MG63 (cell line): ENCODE measurements around the gene PDZD4. TPM values are rescaled to one million over a fixed set of nuclear protein-coding genes. Genes with fewer than 3 reads are reported as not detected.

Experiments
- DNase-seq: peaks from one replicate; pipeline ENCODE4 v3.0.0-alpha.2; 2020
- H3K27me3 ChIP-seq: fragments of 250-450 bp; sonication (Bioruptor Pico); 2 replicates; pipeline ENCODE4 v1.5.1; 2020; ENCODE audit warnings: mild to moderate bottlenecking, moderate library complexity
- H3K36me3 ChIP-seq: fragments of 250-450 bp; sonication (Bioruptor Pico); 2 replicates; pipeline ENCODE4 v1.5.1; 2020; ENCODE audit warnings: mild to moderate bottlenecking, moderate library complexity
- H3K4me3 ChIP-seq: fragments of 250-450 bp; sonication (Bioruptor Pico); 2 replicates; pipeline ENCODE4 v1.5.1; 2020; ENCODE audit warnings: mild to moderate bottlenecking, moderate library complexity
- H3K9me3 ChIP-seq: fragments of 250-450 bp; sonication (Bioruptor Pico); 2 replicates; pipeline ENCODE4 v1.5.1; 2020; ENCODE audit warnings: mild to moderate bottlenecking, moderate library complexity
- total RNA-seq: library from RNA; depleted of rRNA; stranded (reverse); fragments of >200 nt; shearing (Covaris generic); gene quantifications from 2 replicates; pipeline ENCODE4 v1.2.3, GENCODE V29; 2014; ENCODE audit warnings: low replicate concordance

PDZD4 gene
- total RNA-seq, 1 experiment from 2014 or later, result 1.5 TPM

- DNase-seq, result no peak
- H3K27me3 ChIP-seq, result no peaks in the 10 kb centered on the region
- H3K4me3 ChIP-seq, result no peak overlapping the region
- no peaks in the 10 kb centered on the region for H3K9me3 ChIP-seq
- H3K36me3 ChIP-seq, result no peaks in the 10 kb centered on the region
Observed at GRCh38 chrX:153774576-153775292, 55.6 kb downstream of the PDZD4 start.

GRCh38 chrX:153773741-153774575, 56.4 kb downstream of the PDZD4 start:
- no peaks in the 10 kb centered on the region for H3K36me3 ChIP-seq

GRCh38 chrX:153773218-153773611, 57.1 kb downstream of the PDZD4 start:
- Histone ChIP-seq H3K4me3 (no peak overlapping the region), H3K27me3 (no peaks in the 10 kb centered on the region), H3K36me3 (no peaks in the 10 kb centered on the region), H3K9me3 (no peaks in the 10 kb centered on the region)
- DNase-seq, result no peak

More at GRCh38 chrX:153773741-153774575, 56.4 kb downstream of the PDZD4 start:
- Histone ChIP-seq H3K27me3 (no peaks in the 10 kb centered on the region), H3K9me3 (no peaks in the 10 kb centered on the region), H3K4me3 (no peak overlapping the region)
- no peak for DNase-seq

GRCh38 chrX:153772316-153773217, 57.8 kb downstream of the PDZD4 start:
- Histone ChIP-seq H3K36me3 (no peaks in the 10 kb centered on the region), H3K4me3 (no peak overlapping the region), H3K27me3 (no peaks in the 10 kb centered on the region), H3K9me3 (no peaks in the 10 kb centered on the region)
- DNase-seq, result no peak

GRCh38 chrX:153771415-153772315, 58.7 kb downstream of the PDZD4 start:
- H3K36me3 ChIP-seq, result no peaks in the 10 kb centered on the region
- no peaks in the 10 kb centered on the region for H3K27me3 ChIP-seq
- DNase-seq, result no peak
- no peaks in the 10 kb centered on the region for H3K9me3 ChIP-seq
- H3K4me3 ChIP-seq, result no peak overlapping the region

GRCh38 chrX:153770601-153771414, 59.5 kb downstream of the PDZD4 start:
- Histone ChIP-seq H3K9me3 (no peaks in the 10 kb centered on the region), H3K4me3 (no peak overlapping the region), H3K36me3 (no peaks in the 10 kb centered on the region), H3K27me3 (no peaks in the 10 kb centered on the region)
- no peak for DNase-seq

- no peak for DNase-seq
- Histone ChIP-seq H3K9me3 (no peaks in the 10 kb centered on the region), H3K4me3 (no peak overlapping the region), H3K36me3 (no peaks in the 10 kb centered on the region), H3K27me3 (no peaks in the 10 kb centered on the region)
Observed at GRCh38 chrX:153769865-153770600, 60.3 kb downstream of the PDZD4 start.

- no peak overlapping the region for H3K4me3 ChIP-seq
- no peaks in the 10 kb centered on the region for H3K9me3 ChIP-seq
- no peaks in the 10 kb centered on the region for H3K36me3 ChIP-seq
- H3K27me3 ChIP-seq, result no peaks in the 10 kb centered on the region
- no peak for DNase-seq
Observed at GRCh38 chrX:153769158-153769864, 61.0 kb downstream of the PDZD4 start.

GRCh38 chrX:153768311-153769157, 61.8 kb downstream of the PDZD4 start:
- Histone ChIP-seq H3K9me3 (no peaks in the 10 kb centered on the region), H3K4me3 (no peak overlapping the region), H3K36me3 (no peaks in the 10 kb centered on the region), H3K27me3 (no peaks in the 10 kb centered on the region)
- DNase-seq, result no peak

GRCh38 chrX:153767674-153768055, 62.7 kb downstream of the PDZD4 start:
- Histone ChIP-seq H3K36me3 (no peaks in the 10 kb centered on the region), H3K27me3 (no peaks in the 10 kb centered on the region), H3K9me3 (no peaks in the 10 kb centered on the region), H3K4me3 (no peak overlapping the region)
- no peak for DNase-seq

GRCh38 chrX:153766871-153767673, 63.3 kb downstream of the PDZD4 start:
- DNase-seq, result no peak
- no peak overlapping the region for H3K4me3 ChIP-seq
- no peaks in the 10 kb centered on the region for H3K36me3 ChIP-seq
- H3K27me3 ChIP-seq, result no peaks in the 10 kb centered on the region
- no peaks in the 10 kb centered on the region for H3K9me3 ChIP-seq

- Histone ChIP-seq H3K36me3 (no peaks in the 10 kb centered on the region), H3K4me3 (peak overlapping the region; percentile 48), H3K9me3 (no peaks in the 10 kb centered on the region), H3K27me3 (no peaks in the 10 kb centered on the region)
- DNase-seq, result peak; percentile 66
Observed at GRCh38 chrX:153766098-153766817, 64.1 kb downstream of the PDZD4 start.
